Trophoblast cell (in vitro differentiated cells and primary cell): Measurements from ENCODE around the gene ZNF91. TPM values are rescaled to one million over a fixed set of nuclear protein-coding genes. Genes with fewer than 3 reads are reported as not detected.

Experiments used
- DNase-seq, 2 donors: peaks; one replicate each; pipeline ENCODE4 v3.0.0-alpha.2; 2016
- H2AFZ ChIP-seq: 2 replicates; pipeline ENCODE4 v1.6.1; 2013; ENCODE audit warnings: low read length, moderate library complexity, mild to moderate bottlenecking; ENCODE audit not compliant: insufficient read depth, poor library complexity
- H2AK5ac ChIP-seq: 2 replicates; pipeline ENCODE4 v1.6.1; 2013; ENCODE audit warnings: mild to moderate bottlenecking, low read length
- H2BK120ac ChIP-seq: 2 replicates; pipeline ENCODE4 v1.6.1; 2013; ENCODE audit warnings: low read length, mild to moderate bottlenecking, moderate library complexity; ENCODE audit not compliant: insufficient read depth, poor library complexity
- H2BK12ac ChIP-seq: 2 replicates; pipeline ENCODE4 v1.6.1; 2013; ENCODE audit warnings: mild to moderate bottlenecking, low read length, moderate library complexity
- H2BK5ac ChIP-seq: 2 replicates; pipeline ENCODE4 v1.6.1; 2013; ENCODE audit warnings: low read length, low read depth, moderate library complexity, mild to moderate bottlenecking; ENCODE audit not compliant: poor library complexity
- H3K14ac ChIP-seq: 2 replicates; pipeline ENCODE4 v1.6.1; 2013; ENCODE audit warnings: mild to moderate bottlenecking, low read length
- H3K18ac ChIP-seq: 2 replicates; pipeline ENCODE4 v1.6.1; 2013; ENCODE audit warnings: mild to moderate bottlenecking, low read length
- H3K23ac ChIP-seq: 2 replicates; pipeline ENCODE4 v1.6.1; 2013; ENCODE audit warnings: low read length
- H3K27ac ChIP-seq: 2 replicates; pipeline ENCODE4 v1.5.1; 2013; ENCODE audit warnings: low read depth, mild to moderate bottlenecking, inconsistent platforms, low read length, moderate library complexity
- H3K27me3 ChIP-seq: 2 replicates; pipeline ENCODE4 v1.6.1; 2013; ENCODE audit warnings: inconsistent platforms, mild to moderate bottlenecking, low read length, moderate library complexity; ENCODE audit not compliant: insufficient read depth
- H3K36me3 ChIP-seq, 2 experiments: 1 replicate in 1 of 2; 2 replicates in 1 of 2; pipeline ENCODE4 v1.6.1; 2013; ENCODE audit warnings: low read length in 2 of 2, mild to moderate bottlenecking in 2 of 2, moderate library complexity in 1 of 2; ENCODE audit not compliant: insufficient read depth in 2 of 2, control insufficient read depth in 1 of 2
- H3K4ac ChIP-seq: 2 replicates; pipeline ENCODE4 v1.6.1; 2013; ENCODE audit warnings: low read depth, mild to moderate bottlenecking, low read length, moderate library complexity
- H3K4me1 ChIP-seq, 2 experiments: 1 replicate in 1 of 2; 2 replicates in 1 of 2; pipeline ENCODE4 v1.6.1; 2013; ENCODE audit warnings: low read length in 2 of 2, mild to moderate bottlenecking in 2 of 2, moderate library complexity in 1 of 2; ENCODE audit not compliant: insufficient read depth in 2 of 2, control insufficient read depth in 1 of 2
- H3K4me2 ChIP-seq: 2 replicates; pipeline ENCODE4 v1.6.1; 2013; ENCODE audit warnings: inconsistent platforms, mild to moderate bottlenecking, low read length, moderate library complexity
- H3K4me3 ChIP-seq: 2 replicates; pipeline ENCODE4 v1.5.1; 2013; ENCODE audit warnings: mild to moderate bottlenecking, low read depth, low read length, inconsistent platforms
- H3K79me1 ChIP-seq: one replicate; pipeline ENCODE4 v1.6.1; 2013; ENCODE audit warnings: low read length
- H3K79me2 ChIP-seq: 2 replicates; pipeline ENCODE4 v1.6.1; 2013; ENCODE audit warnings: low read length, mild to moderate bottlenecking; ENCODE audit not compliant: control insufficient read depth, insufficient read depth, poor library complexity
- H3K9ac ChIP-seq: 2 replicates; pipeline ENCODE4 v1.6.1; 2013; ENCODE audit warnings: mild to moderate bottlenecking, low read length
- H3K9me3 ChIP-seq: 2 replicates; pipeline ENCODE4 v1.6.1; 2013; ENCODE audit warnings: low read depth, mild to moderate bottlenecking, control low read depth, inconsistent platforms, low read length; ENCODE audit not compliant: insufficient read depth
- H4K12ac ChIP-seq: 2 replicates; pipeline ENCODE4 v1.6.1; 2013; ENCODE audit warnings: low read depth, mild to moderate bottlenecking, low read length, moderate library complexity
- H4K8ac ChIP-seq: 2 replicates; pipeline ENCODE4 v1.6.1; 2013; ENCODE audit warnings: low read depth, mild to moderate bottlenecking, low read length, moderate library complexity
- H4K91ac ChIP-seq: one replicate; pipeline ENCODE4 v1.6.1; 2013; ENCODE audit warnings: low read depth, mild to moderate bottlenecking, low read length, moderate library complexity
- WGBS: extraction: QIAGEN DNeasy Blood & Tissue Kit; methylation state at CpG from one replicate; pipeline ENCODE4 v1.1.7; 2013; ENCODE audit warnings: missing lambda C conversion rate; ENCODE audit not compliant: insufficient read length, insufficient coverage; ENCODE audit errors: extremely low coverage; 5-methylcytosine and 5-hydroxymethylcytosine counted together
- polyA plus RNA-seq: library from polyadenylated mRNA; stranded (reverse); fragments of 200-250 nt; gene quantifications from 2 replicates; pipeline ENCODE4 v1.2.3, GENCODE V29; 2013

The ZNF91 gene
- polyA plus RNA-seq: 17.2 and 18.3 TPM in 2 replicates

DNA sequence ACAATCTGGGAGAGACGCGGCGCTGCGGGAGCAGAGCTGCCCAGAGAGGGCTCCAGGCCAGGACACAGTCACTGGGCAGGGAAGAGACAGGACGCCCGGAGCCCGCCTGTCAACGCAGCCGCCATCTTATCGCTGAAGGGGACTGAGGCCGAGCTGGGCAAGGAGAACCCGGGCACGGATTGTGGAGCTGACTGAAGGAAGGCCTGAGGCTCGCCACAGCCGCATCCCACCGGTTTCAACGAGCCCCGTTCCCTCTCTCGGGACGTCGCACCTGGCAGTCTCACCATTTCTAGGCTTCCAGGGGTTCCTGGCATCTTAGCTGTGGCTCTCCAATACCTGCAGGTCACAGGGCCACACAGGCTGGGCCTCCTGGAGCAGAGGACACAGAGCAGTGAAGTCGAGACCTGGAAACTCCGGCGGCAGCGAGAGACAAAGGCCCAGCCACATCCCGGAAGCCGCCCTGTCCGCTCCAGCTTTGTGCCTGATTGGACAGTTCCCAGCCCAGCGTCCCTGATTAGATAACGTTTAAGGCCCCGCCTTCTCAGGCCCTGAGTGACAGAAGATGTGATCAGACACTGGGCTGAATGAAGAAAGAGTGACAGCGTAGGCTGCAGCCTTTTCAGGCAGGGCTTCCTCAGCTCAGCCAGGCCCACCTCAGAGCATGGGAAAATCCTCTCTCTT, at the start of gene ZNF91:
TSS of gene ZNF91 (minus strand) at position 431 of the 681 bp plus-strand sequence. CDS start at position 314, 117 bp downstream.
- Histone ChIP-seq H3K79me2 (peaks cover 9% of the 10 kb centered on the region), H2BK12ac (peak within 1 kb of the TSS; percentile 8), H3K14ac (peak within 1 kb of the TSS; percentile 97), H3K36me3 (no peaks in the 10 kb centered on the region), H3K18ac (peak within 1 kb of the TSS; percentile 89), H2AK5ac (peak within 1 kb of the TSS; percentile 92), H4K91ac (peak within 1 kb of the TSS; percentile 88), H3K23ac (no peak within 1 kb of the TSS), H2BK120ac (peak within 1 kb of the TSS; percentile 76), H3K4me1 (peaks cover 4 to 10% of the 10 kb centered on the region in 2 experiments), H3K9ac (peak within 1 kb of the TSS; percentile 88), H3K4me3 (peak within 1 kb of the TSS; percentile 83), H4K12ac (peak within 1 kb of the TSS; percentile 99), H3K27ac (peak within 1 kb of the TSS; percentile 78), H3K79me1 (peaks cover 8% of the 10 kb centered on the region), H3K4ac (peak within 1 kb of the TSS; percentile 97), H2BK5ac (peak within 1 kb of the TSS; percentile 94), H3K27me3 (no peaks in the 10 kb centered on the region), H3K9me3 (no peaks in the 10 kb centered on the region), H4K8ac (peak within 1 kb of the TSS; percentile 97), H2AFZ (peak within 1 kb of the TSS; percentile 48), H3K4me2 (peak within 1 kb of the TSS; percentile 65)
- WGBS: no CpG with 5 or more reads among the region's 32 CpGs
- DNase-seq: peak; percentile 97

DNA sequence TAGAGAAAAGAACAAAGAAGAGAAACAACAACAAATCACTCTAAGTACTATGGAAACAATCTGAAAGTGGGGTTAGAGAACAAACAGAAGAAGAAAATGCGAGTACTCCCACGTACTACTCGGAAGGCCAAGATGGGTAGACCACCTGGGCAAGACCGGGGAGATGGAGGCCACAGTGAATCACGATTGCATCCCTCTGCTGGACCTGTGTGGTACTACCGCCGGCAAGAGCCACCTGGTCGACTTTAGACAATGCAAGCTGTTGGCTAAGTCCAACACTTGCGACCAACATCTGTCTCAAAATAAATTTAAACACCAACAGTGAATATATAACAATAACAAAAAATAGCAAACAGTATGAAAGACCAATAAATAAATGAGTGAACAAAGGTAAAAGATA, 45.5 kb upstream of the ZNF91 start:
- H3K36me3 ChIP-seq: peaks cover 0 to 3% of the 10 kb centered on the region in 2 experiments
- H3K27me3 ChIP-seq: no peaks in the 10 kb centered on the region
- no peak overlapping the region for H2AFZ ChIP-seq
- no peak overlapping the region for H4K91ac ChIP-seq
- no peak overlapping the region for H3K9ac ChIP-seq
- DNase-seq: peak in 1 of 2 donors; percentile 37
- no peak overlapping the region for H3K4me3 ChIP-seq
- H4K8ac ChIP-seq: no peak overlapping the region
- H3K79me2 ChIP-seq: no peaks in the 10 kb centered on the region
- no peak overlapping the region for H3K4me2 ChIP-seq
- H4K12ac ChIP-seq: no peak overlapping the region
- no peak overlapping the region for H3K18ac ChIP-seq
- H2BK5ac ChIP-seq: no peak overlapping the region
- H3K9me3 ChIP-seq: peaks cover 20% of the 10 kb centered on the region
- no peak overlapping the region for H3K27ac ChIP-seq
- H2BK12ac ChIP-seq: no peak overlapping the region
- H3K79me1 ChIP-seq: no peaks in the 10 kb centered on the region
- no peak overlapping the region for H3K14ac ChIP-seq
- H3K23ac ChIP-seq: no peak overlapping the region
- WGBS: no CpG with 5 or more reads among the region's 9 CpGs
- no peak overlapping the region for H2AK5ac ChIP-seq
- H3K4me1 ChIP-seq: no peaks in the 10 kb centered on the region
- no peak overlapping the region for H2BK120ac ChIP-seq
- no peak overlapping the region for H3K4ac ChIP-seq

DNA sequence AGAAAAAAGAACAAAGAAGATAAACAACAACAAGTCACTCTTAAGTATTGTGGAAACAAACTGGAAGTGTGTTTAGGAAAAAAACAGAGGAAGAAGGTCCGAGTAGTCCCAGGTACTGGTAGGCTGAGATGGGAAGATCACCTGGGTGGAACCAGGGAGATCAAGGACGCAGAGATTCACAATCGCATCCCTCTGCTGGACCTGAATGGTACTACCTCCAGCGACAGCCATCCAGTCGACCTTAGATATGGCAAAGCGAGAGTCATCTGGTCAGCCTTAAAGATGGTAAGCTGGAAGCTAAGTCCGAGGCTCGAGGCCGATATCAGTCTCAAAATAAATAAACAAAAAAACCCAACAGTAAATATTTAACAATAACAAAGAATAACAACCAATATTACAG, 44.9 kb upstream of the ZNF91 start:
- Histone ChIP-seq H3K79me1 (no peaks in the 10 kb centered on the region), H2BK12ac (no peak overlapping the region), H2AK5ac (no peak overlapping the region)

DNA sequence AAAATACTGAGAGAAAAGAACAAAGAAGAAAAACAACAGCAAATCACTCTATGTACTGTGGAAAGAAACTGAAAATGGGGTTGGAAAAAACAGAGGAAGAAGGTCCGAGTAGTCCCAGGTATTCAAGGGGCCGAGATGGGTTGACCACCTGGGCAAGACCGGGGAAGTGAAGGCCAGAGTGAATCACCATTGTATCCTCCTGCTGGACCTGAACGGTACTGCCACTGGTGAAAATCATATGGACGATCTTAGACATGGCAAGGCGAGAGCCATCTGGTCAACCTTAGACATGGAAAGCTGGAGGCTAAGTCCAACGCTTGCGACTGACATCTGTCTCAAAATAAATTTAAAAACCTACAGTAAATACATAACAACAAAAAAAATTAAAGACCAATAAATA, 44.4 kb upstream of the ZNF91 start:
- Histone ChIP-seq H3K9ac (no peak overlapping the region), H2AK5ac (no peak overlapping the region), H3K27me3 (no peaks in the 10 kb centered on the region), H3K9me3 (peaks cover 20% of the 10 kb centered on the region), H3K27ac (no peak overlapping the region), H2BK5ac (no peak overlapping the region), H4K8ac (no peak overlapping the region), H3K4me3 (no peak overlapping the region), H3K36me3 (peaks cover 0 to 3% of the 10 kb centered on the region in 2 experiments), H3K4me1 (no peaks in the 10 kb centered on the region), H2BK12ac (no peak overlapping the region), H3K79me1 (no peaks in the 10 kb centered on the region), H4K91ac (no peak overlapping the region), H3K4ac (no peak overlapping the region), H3K4me2 (no peak overlapping the region), H2AFZ (no peak overlapping the region), H3K18ac (no peak overlapping the region), H3K14ac (no peak overlapping the region), H3K23ac (no peak overlapping the region), H4K12ac (no peak overlapping the region), H3K79me2 (no peaks in the 10 kb centered on the region), H2BK120ac (no peak overlapping the region)
- no CpG with 5 or more reads among the region's 8 CpGs for WGBS
- DNase-seq: peak in 1 of 2 donors; percentile 4

More for the DNA sequence above, 44.9 kb upstream of the ZNF91 start:
- peaks cover 20% of the 10 kb centered on the region for H3K9me3 ChIP-seq
- peaks cover 0 to 3% of the 10 kb centered on the region in 2 experiments for H3K36me3 ChIP-seq
- H3K4me1 ChIP-seq: no peaks in the 10 kb centered on the region
- H3K14ac ChIP-seq: no peak overlapping the region
- H3K23ac ChIP-seq: no peak overlapping the region
- no peaks in the 10 kb centered on the region for H3K79me2 ChIP-seq
- no peaks in the 10 kb centered on the region for H3K27me3 ChIP-seq
- no peak overlapping the region for H2BK5ac ChIP-seq
- no peak overlapping the region for H4K8ac ChIP-seq
- no CpG with 5 or more reads among the region's 9 CpGs for WGBS
- no peak overlapping the region for H4K91ac ChIP-seq
- no peak overlapping the region for H3K4me2 ChIP-seq
- no peak overlapping the region for H2BK120ac ChIP-seq
- no peak overlapping the region for H3K4ac ChIP-seq
- H2AFZ ChIP-seq: no peak overlapping the region
- H3K18ac ChIP-seq: no peak overlapping the region
- H4K12ac ChIP-seq: no peak overlapping the region
- H3K27ac ChIP-seq: no peak overlapping the region
- H3K4me3 ChIP-seq: no peak overlapping the region
- DNase-seq: peak in 1 of 2 donors; percentile 38
- H3K9ac ChIP-seq: no peak overlapping the region
